HG03442 (cell line): ENCODE measurements around the gene FIGNL2.

Experiments
- ATAC-seq: cut with Tn5 transposase; IDR thresholded peaks from one replicate; pipeline ENCODE4 v1.9.1; 2021; ENCODE audit warnings: mild to moderate bottlenecking, moderate library complexity; ENCODE audit not compliant: unreplicated experiment

Gene FIGNL2

DNA sequence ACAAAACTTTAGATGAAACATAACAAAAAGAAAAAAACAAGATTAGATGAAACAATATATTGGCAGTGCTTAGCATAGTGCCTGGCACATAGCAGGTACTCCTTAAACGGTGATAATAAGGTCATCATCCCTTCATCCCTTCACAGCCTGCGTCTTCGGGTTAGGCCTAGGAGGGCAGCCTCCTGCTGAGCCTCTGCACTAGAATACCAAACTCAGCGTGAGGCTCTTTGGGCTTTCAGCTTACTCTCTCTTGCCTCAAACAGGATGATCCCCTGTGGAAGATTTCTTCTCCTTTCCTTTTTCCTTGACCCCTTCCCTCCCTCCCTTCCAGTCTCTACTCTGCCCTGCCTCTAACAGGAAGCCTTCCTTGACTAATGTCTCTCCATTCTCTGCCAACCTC is 14.4 kb upstream of the FIGNL2 start:
- ATAC-seq, result no peak

DNA sequence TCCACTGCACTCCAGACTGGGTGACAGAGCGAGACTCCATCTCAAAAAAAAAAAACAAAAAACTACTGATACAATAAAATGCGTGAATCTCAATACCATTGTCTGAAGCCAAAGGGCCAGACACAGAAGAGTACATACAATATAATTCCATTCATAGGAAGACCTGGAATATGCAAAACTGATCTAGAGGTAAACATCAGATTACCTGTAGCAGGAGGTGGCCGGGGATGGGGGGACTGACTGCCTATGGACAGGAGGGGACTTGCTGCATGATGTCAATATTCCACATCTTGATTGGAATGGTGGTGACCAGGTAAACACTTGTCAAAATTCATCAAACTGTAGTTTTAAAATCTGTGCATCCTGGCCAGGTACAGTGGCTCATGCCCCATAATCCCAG is 12.5 kb upstream of the FIGNL2 start:
- ATAC-seq, result no peak

DNA sequence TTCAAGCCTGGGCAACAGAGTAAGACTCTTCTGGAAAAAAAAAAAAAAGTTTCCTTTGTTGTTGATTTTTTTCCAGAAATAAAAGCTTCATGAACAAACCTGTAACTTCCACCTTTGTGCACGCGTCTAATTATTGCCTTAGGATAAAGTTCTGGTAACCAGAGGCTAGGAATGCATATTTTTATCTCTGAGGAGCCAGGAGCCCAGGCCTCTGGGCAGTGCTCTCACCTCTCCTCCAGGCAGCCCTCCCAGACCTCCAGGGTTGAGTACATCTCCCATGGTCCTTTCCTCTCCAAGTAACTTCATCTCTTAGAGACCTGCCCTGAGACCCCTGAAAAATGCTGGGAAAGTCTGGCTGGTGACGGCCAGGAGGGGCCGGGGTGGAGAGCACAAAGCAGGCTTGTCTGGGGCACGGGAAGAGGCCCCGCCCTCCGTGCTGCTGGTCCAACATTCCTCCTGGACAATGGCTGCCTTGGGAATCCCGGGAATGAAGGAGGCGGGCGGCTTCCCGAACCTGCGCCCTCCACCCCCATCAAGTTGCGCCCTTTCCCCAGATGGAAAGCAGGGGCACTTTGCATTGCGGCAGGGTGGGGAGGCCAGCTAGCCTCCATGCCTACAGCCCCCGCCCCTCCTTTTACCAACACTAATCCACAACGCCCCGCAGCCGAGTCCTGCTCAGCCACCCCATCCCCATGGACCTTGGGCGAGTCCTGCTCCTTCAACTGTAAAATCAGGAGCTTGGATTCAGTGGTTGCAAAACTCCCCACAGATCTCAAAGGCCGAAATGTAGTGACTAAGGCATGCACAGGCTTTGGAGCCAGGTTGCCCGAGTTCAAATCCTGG is 7.3 kb upstream of the FIGNL2 start:
- no peak for ATAC-seq

GRCh38 chr12:51852404-51853137 is 4.1 kb upstream of the FIGNL2 start:
- ATAC-seq, result no peak

GRCh38 chr12:51851413-51852124 is 3.1 kb upstream of the FIGNL2 start:
- ATAC-seq, result no peak

GRCh38 chr12:51850965-51851299 is 2.4 kb upstream of the FIGNL2 start:
- ATAC-seq, result no peak

DNA sequence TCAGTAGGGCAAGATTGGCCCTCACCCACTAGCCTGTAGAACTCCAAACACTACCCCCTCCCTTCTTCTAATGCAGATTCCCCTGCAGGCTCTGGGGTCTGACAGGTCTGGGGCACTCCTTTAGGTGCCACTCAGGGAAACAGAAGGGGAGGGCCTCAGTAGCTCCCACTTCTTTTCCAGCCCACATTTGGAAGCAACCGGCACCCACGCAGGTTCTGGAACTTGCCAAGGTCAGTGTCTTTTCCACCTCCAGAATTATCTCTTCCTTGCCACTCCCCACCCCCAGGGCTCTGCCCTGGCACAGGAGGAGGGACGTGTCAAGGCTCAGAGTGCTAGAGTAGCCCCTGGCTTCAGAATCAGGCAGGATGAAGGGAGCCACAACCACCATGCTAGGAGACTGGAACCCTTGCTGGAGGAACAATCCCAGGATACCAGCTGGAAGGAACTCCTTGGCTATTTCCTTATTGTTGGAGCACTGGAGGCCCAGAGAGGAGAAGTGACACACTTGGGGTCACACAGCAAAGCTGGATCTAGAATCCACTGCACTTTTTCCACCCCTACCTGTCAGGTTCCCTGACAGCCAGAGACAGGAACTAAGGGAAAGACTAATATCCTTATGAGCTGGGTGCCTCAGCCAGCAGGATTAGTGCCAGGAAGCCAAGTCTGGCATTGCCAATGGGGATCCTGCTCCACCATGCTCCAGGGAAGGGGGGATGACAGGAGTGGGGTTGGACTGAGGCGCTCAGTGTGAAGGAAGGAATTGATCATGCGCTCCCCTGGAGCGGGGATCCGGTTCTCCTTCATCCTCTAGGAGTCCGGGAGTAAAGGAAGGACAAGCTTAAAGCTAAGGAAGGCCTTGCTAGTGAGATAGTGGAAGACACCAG is 1.8 kb upstream of the FIGNL2 start:
- ATAC-seq, result no peak

DNA sequence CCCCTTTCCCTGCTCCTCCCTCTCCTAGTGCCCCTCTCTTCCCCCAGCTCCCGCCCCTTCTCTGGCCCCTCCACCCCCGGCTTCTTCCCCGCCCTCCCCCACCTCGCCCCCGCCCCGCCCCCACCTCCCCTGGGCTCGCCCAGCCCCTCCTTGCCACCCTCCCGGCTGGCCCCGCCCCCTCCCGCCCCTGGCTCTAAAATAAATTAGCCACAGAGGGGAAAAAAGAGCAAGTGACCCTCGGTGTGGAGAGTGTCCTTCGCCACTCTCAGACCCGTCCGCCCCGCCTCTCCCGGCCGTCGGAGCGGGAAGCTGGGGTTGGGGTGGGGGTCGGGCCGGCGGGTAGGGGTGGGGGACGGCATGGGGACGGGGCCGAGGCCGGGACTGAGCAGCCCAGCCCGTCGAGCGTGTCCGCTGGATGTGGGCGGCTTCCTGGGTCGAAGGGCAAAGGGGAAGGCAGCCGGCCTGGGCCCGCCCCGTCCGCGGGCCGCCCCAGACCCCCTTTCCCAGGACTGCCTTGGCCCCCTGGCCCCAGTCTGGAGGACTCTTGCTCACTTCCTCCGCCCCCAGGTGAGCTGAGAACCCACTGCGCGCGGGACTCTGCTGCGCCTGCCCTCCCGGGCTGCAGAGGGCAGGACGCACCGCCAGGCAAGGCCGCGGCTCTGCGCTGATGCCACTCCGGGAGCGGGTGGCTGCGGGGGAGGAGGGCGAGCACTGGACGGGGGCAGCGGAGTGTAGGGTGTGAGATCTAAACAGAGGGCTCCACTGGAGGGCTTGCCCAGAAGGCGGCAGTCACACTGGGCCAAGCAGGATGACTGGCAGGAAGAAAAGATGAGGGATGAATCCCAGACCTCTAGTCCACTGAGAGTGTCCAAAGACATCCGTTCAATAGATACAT is 570 bp upstream of the FIGNL2 start:
- ATAC-seq, result no peak

DNA sequence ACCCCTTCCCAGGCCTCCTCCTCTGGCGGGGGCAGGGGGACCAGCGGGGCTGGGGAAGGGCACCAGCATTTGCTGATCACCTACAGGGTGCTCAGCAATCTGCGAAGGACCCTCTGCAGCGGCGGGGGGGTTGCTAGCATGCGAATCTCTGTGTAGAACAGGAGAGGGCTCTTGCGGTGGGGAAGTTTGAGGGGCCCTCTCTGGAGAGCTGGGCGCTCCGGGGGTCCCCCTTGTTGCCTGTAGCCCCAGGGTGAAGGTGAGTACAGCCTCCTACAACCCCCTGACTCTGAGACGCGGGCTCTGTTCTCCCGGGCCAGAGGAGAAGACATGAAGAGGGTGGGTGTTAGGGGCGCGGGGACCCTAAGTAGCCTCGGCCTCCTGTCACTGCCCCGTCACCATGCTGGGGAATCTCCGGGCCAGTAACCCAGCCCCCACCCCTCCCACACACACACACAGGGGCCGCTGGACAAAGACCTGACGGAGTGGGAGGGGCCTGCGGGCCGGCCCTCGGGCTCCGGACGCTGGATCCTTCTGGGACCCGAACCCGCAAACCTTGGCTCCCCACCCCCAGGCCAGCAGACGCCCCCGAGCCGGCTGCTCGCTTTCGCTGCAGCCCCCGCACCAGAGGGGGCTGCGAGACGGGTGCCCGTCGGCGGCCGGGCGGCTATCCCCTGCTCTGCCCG is 734 bp downstream of the FIGNL2 start:
- ATAC-seq, result no peak

GRCh38 chr12:51846911-51847642 is 1.4 kb downstream of the FIGNL2 start:
- no peak for ATAC-seq

DNA sequence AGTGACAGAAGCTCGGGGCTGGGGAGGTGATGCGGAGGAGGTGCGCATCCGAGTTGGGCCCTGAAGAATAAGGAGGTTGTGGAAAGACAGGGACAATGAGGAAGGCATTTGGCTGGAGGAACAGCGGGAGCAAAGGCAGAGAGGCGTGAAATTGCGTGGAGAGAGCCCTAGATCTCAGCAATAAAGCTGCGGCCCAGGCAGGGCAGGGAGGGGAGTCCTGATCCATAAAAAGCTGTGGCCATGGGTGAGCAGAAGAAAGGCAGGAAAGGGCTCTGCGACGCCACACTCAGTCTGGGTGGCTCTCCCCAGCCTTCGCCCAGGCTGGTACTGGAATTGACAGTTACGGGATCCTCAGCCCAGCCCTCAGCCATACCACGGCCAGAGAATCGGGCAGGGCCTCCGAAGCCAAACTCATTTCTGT is 2.2 kb downstream of the FIGNL2 start:
- ATAC-seq, result no peak

GRCh38 chr12:51845482-51845881 is 3.0 kb downstream of the FIGNL2 start:
- ATAC-seq, result no peak

GRCh38 chr12:51844854-51845253 is 3.7 kb downstream of the FIGNL2 start:
- ATAC-seq, result no peak

DNA sequence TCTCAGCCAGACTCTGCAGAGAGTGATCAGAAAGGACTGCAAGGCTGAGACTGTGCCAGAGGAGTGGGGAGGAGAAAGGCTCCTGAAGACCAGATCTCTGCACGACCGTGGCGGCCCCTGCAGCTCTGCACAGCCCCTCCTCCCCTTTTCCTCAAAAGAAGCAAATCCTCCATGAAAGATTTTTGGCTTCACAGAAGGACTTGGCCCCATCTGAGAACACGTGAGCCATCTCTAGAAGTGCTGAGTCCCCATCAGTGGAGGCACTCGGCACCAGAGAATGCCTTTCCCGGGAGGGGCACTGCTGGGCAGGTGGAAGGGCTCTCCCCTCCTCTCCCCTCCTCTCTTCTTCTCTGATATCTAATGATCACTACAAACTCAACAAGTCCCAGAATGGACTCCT is 6.8 kb downstream of the FIGNL2 start:
- no peak for ATAC-seq

- no peak for ATAC-seq
Observed at GRCh38 chr12:51840966-51841365, 7.6 kb downstream of the FIGNL2 start.

DNA sequence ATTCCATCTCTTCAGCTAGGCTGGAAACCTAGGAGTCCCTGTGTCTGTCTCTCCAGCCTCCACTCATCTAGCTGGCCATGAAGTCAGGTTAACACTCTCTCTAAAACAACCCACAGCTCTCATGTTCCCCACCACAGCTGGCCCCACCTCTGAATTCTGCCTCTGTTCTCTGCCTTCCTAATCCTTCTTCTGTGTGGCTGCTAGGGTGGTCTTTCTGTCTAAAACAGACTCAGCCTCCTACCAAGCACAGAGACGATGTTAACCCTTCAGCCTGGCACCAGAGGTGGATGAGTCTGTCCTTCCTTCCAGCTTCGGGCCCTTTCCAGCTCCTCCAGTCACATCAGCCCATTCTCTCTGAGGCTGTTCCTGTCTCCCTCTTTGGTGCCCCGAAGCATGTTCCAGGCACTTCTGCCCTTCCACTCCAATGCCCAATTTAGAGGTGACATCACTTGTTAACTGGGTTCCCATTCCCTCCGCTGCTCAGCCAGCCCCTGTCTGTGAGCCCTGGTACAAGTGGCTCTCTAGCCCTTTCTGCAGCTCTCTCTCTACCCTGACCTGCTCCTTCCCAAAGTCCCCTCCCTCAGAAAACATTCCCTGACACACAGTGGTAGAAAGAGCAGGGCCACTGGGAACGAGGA is 9.1 kb downstream of the FIGNL2 start:
- ATAC-seq, result no peak

GRCh38 chr12:51838762-51839161 is 9.8 kb downstream of the FIGNL2 start:
- ATAC-seq, result no peak

- no peak for ATAC-seq
Observed at GRCh38 chr12:51838036-51838435, 10.5 kb downstream of the FIGNL2 start.
